Panc1 (cell line): ENCODE data around the gene PRR15. TPM values are rescaled to one million over a fixed set of nuclear protein-coding genes. Genes with fewer than 3 reads are reported as not detected.

Experiments
- ATAC-seq: fragments of 200-7000 bp; cut with Tn5 transposase; 2 replicates; pipeline ENCODE4 v1.9.1; 2020; ENCODE audit warnings: mild to moderate bottlenecking, moderate library complexity
- BruUV-seq: library from RNA; stranded (reverse); fragments of 400-500 nt; replicated peaks from 2 replicates; lab custom pipeline; 2021; lab: Mats Ljungman, UMichigan
- CTCF ChIA-PET: fragments of 300-600 bp; sonication (Branson Sonifier 250); formaldehyde crosslinking; loops from one replicate; lab custom pipeline; 2022; ENCODE audit warnings: antibody characterized with exemption; lab: Charles Lee
- POLR2A ChIA-PET: fragments of 300-600 bp; sonication (Branson Sonifier 250); formaldehyde crosslinking; loops from one replicate; lab custom pipeline; 2022; ENCODE audit warnings: antibody characterized with exemption; lab: Charles Lee
- DNase-seq: peaks from one replicate; pipeline ENCODE4 v3.0.0-alpha.2; 2010; ENCODE audit warnings: low read depth, low spot score
- H3K27ac ChIP-seq: 2 replicates; pipeline ENCODE4 v1.5.1; 2011; ENCODE audit warnings: mild to moderate bottlenecking, low read length, inconsistent platforms
- H3K27me3 ChIP-seq: fragments of 200-500 bp; sonication (Bioruptor generic); 2 replicates; pipeline ENCODE4 v1.6.0; 2014; ENCODE audit warnings: low read length, inconsistent platforms; ENCODE audit not compliant: control insufficient read depth, insufficient read depth
- H3K36me3 ChIP-seq: fragments of 200-500 bp; sonication (Bioruptor generic); 2 replicates; pipeline ENCODE4 v1.5.1; 2014; ENCODE audit warnings: inconsistent platforms, mild to moderate bottlenecking, low read length, moderate library complexity; ENCODE audit not compliant: control insufficient read depth, insufficient read depth
- H3K4me1 ChIP-seq: 2 replicates; pipeline ENCODE4 v1.5.1; 2011; ENCODE audit warnings: inconsistent platforms, mild to moderate bottlenecking, low read length, moderate library complexity; ENCODE audit not compliant: control insufficient read depth, insufficient read depth
- H3K4me3 ChIP-seq, 2 experiments: 2 replicates each; pipeline ENCODE4 v1.5.1; 2011 to 2012; ENCODE audit warnings: low read depth in 2 of 2, low read length in 2 of 2, mild to moderate bottlenecking in 2 of 2, inconsistent platforms in 1 of 2, moderate library complexity in 1 of 2
- H3K9me3 ChIP-seq: fragments of 200-500 bp; sonication (Bioruptor generic); 2 replicates; pipeline ENCODE4 v1.5.1; 2014; ENCODE audit warnings: low read depth, mild to moderate bottlenecking, inconsistent platforms, low read length, moderate library complexity; ENCODE audit not compliant: control insufficient read depth, insufficient read depth
- CTCF ChIP-seq: fragments of 450-650 bp; IDR thresholded peaks from 2 replicates; pipeline ENCODE4 v1.5.1; 2017; ENCODE audit warnings: mild to moderate bottlenecking
- POLR2AphosphoS5 ChIP-seq: IDR thresholded peaks from 2 replicates; pipeline ENCODE4 v1.6.1; 2012; ENCODE audit warnings: mild to moderate bottlenecking, low read depth, low read length, moderate library complexity
- SIN3A ChIP-seq: IDR thresholded peaks from 2 replicates; pipeline ENCODE4 v1.6.1; 2012; ENCODE audit warnings: low read depth, mild to moderate bottlenecking, low read length, moderate library complexity, borderline replicate concordance; ENCODE audit not compliant: insufficient read depth
- TCF7L2 ChIP-seq: IDR thresholded peaks from 2 replicates; pipeline ENCODE4 v1.6.1; 2011; ENCODE audit warnings: mild to moderate bottlenecking, low read depth, low read length, inconsistent platforms
- in situ Hi-C: cut with HindIII; loops from 2 replicates; pipeline ENCODE4 v1.10.0; 2016; ENCODE audit warnings: low sequenced_read_pairs, low pct_unique_long_range_greater_than_20kb
- intact Hi-C: fragments of 100-400 bp; cut with micrococcal nuclease; formaldehyde crosslinking; loops from one replicate; pipeline ENCODE4 v1.10.0; 2022; ENCODE audit not compliant: unreplicated experiment
- total RNA-seq: library from RNA; stranded (reverse); gene quantifications from one replicate; pipeline ENCODE4 v1.2.1, GENCODE V29; 2021; ENCODE audit not compliant: unreplicated experiment
- TF ChIP-seq, protein P1 (sequence below), 2 experiments: IDR thresholded peaks; 2 replicates each; pipeline ENCODE4 v1.6.1; 2011 to 2012; ENCODE audit warnings: low read depth in 2 of 2, control low read depth in 1 of 2, low read length in 1 of 2, mild to moderate bottlenecking in 1 of 2, moderate library complexity in 1 of 2; ENCODE audit not compliant: insufficient read depth in 1 of 2

Gene PRR15
- total RNA-seq, 1 experiment from 2014 or later: 0.23 TPM

DNA sequence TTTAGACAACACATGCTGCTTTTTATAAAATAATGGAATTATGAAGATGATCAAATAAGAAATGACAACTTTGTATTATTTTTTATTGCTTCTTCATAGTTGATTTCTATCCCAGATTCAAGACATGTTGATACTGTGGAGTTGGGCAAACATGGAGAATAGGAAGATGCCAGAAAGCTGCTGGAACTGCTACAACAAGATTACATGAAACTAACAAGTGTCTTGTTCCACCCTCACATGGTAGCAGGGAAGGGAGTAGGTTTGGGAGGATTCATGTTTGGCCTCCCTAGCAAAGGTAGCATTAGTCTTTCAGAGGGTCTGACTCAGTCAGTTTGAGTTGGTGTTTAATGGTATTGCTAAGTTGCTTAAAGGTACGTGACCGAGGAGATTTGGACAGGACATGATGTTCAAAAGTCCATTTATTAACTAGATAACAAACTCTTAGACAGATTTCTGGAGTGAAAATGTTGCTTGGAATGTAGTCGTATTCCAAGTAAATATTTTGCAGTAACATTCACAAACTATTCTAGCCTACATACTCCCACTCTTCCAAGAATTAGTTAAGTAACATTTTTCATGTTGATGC, 33.1 kb downstream of the PRR15 start:
- DNase-seq: no peak
- no peaks in the 10 kb centered on the region for H3K36me3 ChIP-seq
- no peak for TF ChIP-seq POLR2AphosphoS5
- TF ChIP-seq CTCF: no peak
- TF ChIP-seq SIN3A: no peak
- TF ChIP-seq, protein P1, sequence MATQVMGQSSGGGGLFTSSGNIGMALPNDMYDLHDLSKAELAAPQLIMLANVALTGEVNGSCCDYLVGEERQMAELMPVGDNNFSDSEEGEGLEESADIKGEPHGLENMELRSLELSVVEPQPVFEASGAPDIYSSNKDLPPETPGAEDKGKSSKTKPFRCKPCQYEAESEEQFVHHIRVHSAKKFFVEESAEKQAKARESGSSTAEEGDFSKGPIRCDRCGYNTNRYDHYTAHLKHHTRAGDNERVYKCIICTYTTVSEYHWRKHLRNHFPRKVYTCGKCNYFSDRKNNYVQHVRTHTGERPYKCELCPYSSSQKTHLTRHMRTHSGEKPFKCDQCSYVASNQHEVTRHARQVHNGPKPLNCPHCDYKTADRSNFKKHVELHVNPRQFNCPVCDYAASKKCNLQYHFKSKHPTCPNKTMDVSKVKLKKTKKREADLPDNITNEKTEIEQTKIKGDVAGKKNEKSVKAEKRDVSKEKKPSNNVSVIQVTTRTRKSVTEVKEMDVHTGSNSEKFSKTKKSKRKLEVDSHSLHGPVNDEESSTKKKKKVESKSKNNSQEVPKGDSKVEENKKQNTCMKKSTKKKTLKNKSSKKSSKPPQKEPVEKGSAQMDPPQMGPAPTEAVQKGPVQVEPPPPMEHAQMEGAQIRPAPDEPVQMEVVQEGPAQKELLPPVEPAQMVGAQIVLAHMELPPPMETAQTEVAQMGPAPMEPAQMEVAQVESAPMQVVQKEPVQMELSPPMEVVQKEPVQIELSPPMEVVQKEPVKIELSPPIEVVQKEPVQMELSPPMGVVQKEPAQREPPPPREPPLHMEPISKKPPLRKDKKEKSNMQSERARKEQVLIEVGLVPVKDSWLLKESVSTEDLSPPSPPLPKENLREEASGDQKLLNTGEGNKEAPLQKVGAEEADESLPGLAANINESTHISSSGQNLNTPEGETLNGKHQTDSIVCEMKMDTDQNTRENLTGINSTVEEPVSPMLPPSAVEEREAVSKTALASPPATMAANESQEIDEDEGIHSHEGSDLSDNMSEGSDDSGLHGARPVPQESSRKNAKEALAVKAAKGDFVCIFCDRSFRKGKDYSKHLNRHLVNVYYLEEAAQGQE (IDR thresholded peaks at IDR 0.05; ENCODE audit: insufficient read depth in 1 of 2, low read depth in 2 of 2, low read length in 1 of 2): no peak
- TF ChIP-seq TCF7L2: no peak
- H3K27ac ChIP-seq: no peak overlapping the region
- H3K4me1 ChIP-seq: no peaks in the 10 kb centered on the region
- H3K27me3 ChIP-seq: no peaks in the 10 kb centered on the region
- ChIA-PET CTCF (no interaction called here), POLR2A (no interaction called here)
- no peaks in the 10 kb centered on the region for H3K9me3 ChIP-seq
- no peak overlapping the region for H3K4me3 ChIP-seq
- intact Hi-C loops: no loop called here
- ATAC-seq: no peak
- in situ Hi-C loops: no loop called here
- BruUV-seq: no TSS peak

DNA sequence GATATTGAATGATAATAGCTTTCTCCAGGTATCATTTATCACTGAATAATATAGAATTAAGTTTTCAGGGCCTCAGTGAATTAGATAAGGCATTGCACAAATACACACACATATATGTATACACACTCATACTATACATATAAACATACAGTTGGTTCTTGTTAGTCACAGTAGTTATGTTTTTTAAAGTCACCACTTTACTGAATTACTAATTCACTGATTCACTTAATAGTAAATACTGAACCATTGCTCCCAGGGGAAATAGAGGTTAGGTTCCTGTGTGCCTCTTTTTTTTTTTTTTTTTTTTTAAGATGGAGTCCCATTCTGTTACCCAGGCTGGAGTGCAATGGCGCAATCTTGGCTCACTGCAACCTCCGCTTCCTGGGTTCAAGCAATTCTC, 33.6 kb downstream of the PRR15 start:
- POLR2A ChIA-PET: no interaction called here
- H3K27me3 ChIP-seq: no peaks in the 10 kb centered on the region
- no peak for ATAC-seq
- H3K9me3 ChIP-seq: no peaks in the 10 kb centered on the region
- CTCF ChIA-PET: no interaction called here
- no peak overlapping the region for H3K4me3 ChIP-seq
- H3K27ac ChIP-seq: no peak overlapping the region
- no peaks in the 10 kb centered on the region for H3K36me3 ChIP-seq
- DNase-seq: no peak
- no TSS peak for BruUV-seq
- in situ Hi-C loops (no loop called here), intact Hi-C loops (no loop called here)
- H3K4me1 ChIP-seq: no peaks in the 10 kb centered on the region
- TF ChIP-seq POLR2AphosphoS5 (no peak), CTCF (no peak), SIN3A (no peak), TCF7L2 (no peak)
- TF ChIP-seq, protein P1 (IDR thresholded peaks at IDR 0.05; ENCODE audit: insufficient read depth in 1 of 2, low read depth in 2 of 2, low read length in 1 of 2): no peak
